A549 (cell line): Measurements from ENCODE around the gene PLOD2.

ENCODE experiments used
- CTCF ChIP-seq: fragments of >200 bp; sonication (Bioruptor Twin); formaldehyde crosslinking; IDR thresholded peaks from 3 replicates; pipeline ENCODE4 v1.5.1; 2016
- EHMT2 ChIP-seq: fragments of 200-600 bp; sonication (generic); IDR thresholded peaks from 2 replicates; pipeline ENCODE4 v1.6.1; 2016; ENCODE audit warnings: antibody characterized with exemption, low read depth, mild to moderate bottlenecking, moderate library complexity
- REST ChIP-seq: fragments of 200-600 bp; sonication (generic); IDR thresholded peaks from 2 replicates; pipeline ENCODE4 v1.6.1; 2016; ENCODE audit warnings: antibody characterized with exemption, mild to moderate bottlenecking, moderate library complexity

- TF ChIP-seq EHMT2 (no peak), CTCF (no peak), REST (no peak)
Observed at GRCh38 chr3:146134348-146135117, 26.5 kb downstream of the PLOD2 start.
